Body of pancreas (tissue), 4 donors: ENCODE results near the gene ANKRD13B. TPM values are rescaled to one million over a fixed set of nuclear protein-coding genes. Genes with fewer than 3 reads are reported as not detected.
A peak's percentile ranks its signal among the peaks of the same experiment; 100 is the strongest.

Experiments used
- ATAC-seq: fragments of 150-250 bp; one replicate; pipeline ENCODE4 v1.9.1; 2016
- DNase-seq, 4 donors: peaks; one replicate each; pipeline ENCODE4 v3.0.0-alpha.2; 2019
- H3K27ac ChIP-seq, 4 donors: fragments of 200-600 bp; sonication (generic); 1 replicate in 3 of 4; 2 replicates in 1 of 4; pipeline versions ENCODE4 v1.5.1 to v1.6.1; 2016 to 2019; ENCODE audit warnings: mild to moderate bottlenecking in 1 of 4, mixed read lengths in 1 of 4, moderate library complexity in 1 of 4
- H3K27me3 ChIP-seq, 2 donors: fragments of 200-600 bp; sonication (generic); one replicate each; pipeline ENCODE4 v1.6.0; 2016; ENCODE audit warnings: mild to moderate bottlenecking in 1 of 2
- H3K36me3 ChIP-seq, 2 donors: fragments of 200-600 bp; sonication (generic); replicated peaks in 1 of 2; 2 replicates each; pipeline ENCODE4 v1.5.1; 2016; ENCODE audit warnings: low read depth in 2 of 2; ENCODE audit not compliant: insufficient read depth in 1 of 2
- H3K4me1 ChIP-seq: fragments of 200-600 bp; sonication (generic); one replicate; pipeline ENCODE4 v1.6.0; 2016
- H3K4me3 ChIP-seq, 2 donors: fragments of 200-600 bp; sonication (generic); 1 replicate in 1 of 2; 2 replicates in 1 of 2; pipeline ENCODE4 v1.5.1; 2016 to 2019
- H3K9me3 ChIP-seq, 3 donors: fragments of 200-600 bp; sonication (generic); 1 replicate in 2 of 3; 2 replicates in 1 of 3; pipeline ENCODE4 v1.5.1; 2016
- CTCF ChIP-seq, 7 experiments: fragments of 450-650 bp in 4 of 7; fragments of 200-600 bp in 3 of 7; sonication (generic) in 3 of 7; IDR thresholded peaks; one replicate each; pipeline ENCODE4 v1.5.1; 2016 to 2019; ENCODE audit warnings: antibody characterized with exemption in 7 of 7
- POLR2A ChIP-seq, 3 donors: fragments of 450-650 bp; IDR thresholded peaks; one replicate each; pipeline ENCODE4 v1.6.1; 2016; ENCODE audit warnings: antibody characterized with exemption in 3 of 3, mild to moderate bottlenecking in 2 of 3
- whole genome bisulfite sequencing, 2 donors: methylation state at CpG; one replicate each; pipeline ENCODE4 v1.1.5; 2017; 5-methylcytosine and 5-hydroxymethylcytosine counted together
- intact Hi-C: fragments of 100-400 bp; cut with DNase I; formaldehyde crosslinking; loops from one replicate; pipeline ENCODE4 v1.15.1; 2023
- total RNA-seq, 2 donors: library from RNA; depleted of rRNA; stranded (reverse); fragments of >200 nt; gene quantifications; one replicate each; pipeline ENCODE4 v1.1.0, GENCODE V29; 2016

Gene ANKRD13B
- total RNA-seq, 2 donors from 2014 or later = 4.3 to 8.0 TPM

DNA sequence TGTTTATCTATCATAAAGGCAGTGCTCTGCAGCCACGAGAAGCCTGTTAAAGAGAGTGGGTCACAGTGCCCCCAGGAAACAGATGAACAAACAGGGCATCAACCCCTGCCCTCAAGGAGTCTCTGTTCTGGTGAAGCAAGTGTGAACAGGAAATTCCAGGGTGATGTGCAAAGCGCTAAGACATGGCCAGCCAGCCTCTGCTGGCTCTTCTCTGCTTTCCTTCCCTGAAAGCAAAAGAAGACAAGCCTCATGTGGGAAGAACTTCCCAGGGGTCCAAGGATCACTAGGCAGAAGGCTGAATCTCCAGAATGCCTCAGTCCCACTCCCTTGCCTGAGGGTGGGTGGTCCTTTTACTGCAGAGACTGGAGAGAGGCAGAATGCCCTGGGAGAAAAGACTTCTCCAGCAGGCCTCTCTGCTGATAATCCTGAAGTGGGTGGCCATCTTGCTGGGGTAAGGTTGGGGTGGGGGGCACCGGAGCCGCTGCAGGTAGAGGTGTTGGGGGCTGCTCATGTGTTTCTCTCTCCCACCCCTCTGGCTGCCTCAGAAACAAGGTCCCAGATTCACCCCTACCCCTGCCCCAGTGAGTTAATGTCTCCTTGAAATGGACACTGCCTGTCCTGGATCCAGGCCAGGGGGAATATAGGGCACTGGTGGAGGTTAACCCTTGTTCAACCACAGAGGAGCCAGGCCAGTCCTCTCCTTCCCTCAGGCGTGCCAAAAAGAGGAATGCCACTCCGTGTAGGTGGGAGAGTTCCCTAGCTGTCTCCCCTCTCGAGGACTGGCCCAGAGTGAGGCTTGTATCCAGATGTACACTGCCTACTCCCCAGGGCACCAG lies 2.4 kb downstream of the ANKRD13B start:
- DNase-seq (peak in 1 of 4 donors; percentile 10), ATAC-seq (no peak)
- no peaks in the 10 kb centered on the region for H3K36me3 ChIP-seq
- H3K27ac ChIP-seq = no peak overlapping the region
- H3K9me3 ChIP-seq = no peaks in the 10 kb centered on the region
- 80 to 85% methylated on average over 3 to 7 of the region's 7 CpGs for WGBS, 2 donors
- no peak overlapping the region for H3K4me3 ChIP-seq
- TF ChIP-seq POLR2A (IDR thresholded peaks at IDR 0.05) (no peak), CTCF (IDR thresholded peaks at IDR 0.05) (no peak)
- peaks cover 36% of the 10 kb centered on the region for H3K4me1 ChIP-seq
- no peaks in the 10 kb centered on the region for H3K27me3 ChIP-seq
- intact Hi-C loops = no loop called here

GRCh38 chr17:29595943-29596774 lies 3.2 kb downstream of the ANKRD13B start:
- Histone ChIP-seq H3K4me1 (peaks cover 28% of the 10 kb centered on the region), H3K9me3 (no peaks in the 10 kb centered on the region), H3K27ac (no peak overlapping the region), H3K36me3 (no peaks in the 10 kb centered on the region), H3K4me3 (no peak overlapping the region), H3K27me3 (no peaks in the 10 kb centered on the region)
- DNase-seq (peak in 1 of 4 donors; percentile 9), ATAC-seq (no peak)
- TF ChIP-seq POLR2A (IDR thresholded peaks at IDR 0.05) (no peak), CTCF (IDR thresholded peaks at IDR 0.05) (no peak)
- WGBS, 2 donors = 70 to 89% methylated on average over 3 to 12 of the region's 12 CpGs
- intact Hi-C loops = no loop called here

DNA sequence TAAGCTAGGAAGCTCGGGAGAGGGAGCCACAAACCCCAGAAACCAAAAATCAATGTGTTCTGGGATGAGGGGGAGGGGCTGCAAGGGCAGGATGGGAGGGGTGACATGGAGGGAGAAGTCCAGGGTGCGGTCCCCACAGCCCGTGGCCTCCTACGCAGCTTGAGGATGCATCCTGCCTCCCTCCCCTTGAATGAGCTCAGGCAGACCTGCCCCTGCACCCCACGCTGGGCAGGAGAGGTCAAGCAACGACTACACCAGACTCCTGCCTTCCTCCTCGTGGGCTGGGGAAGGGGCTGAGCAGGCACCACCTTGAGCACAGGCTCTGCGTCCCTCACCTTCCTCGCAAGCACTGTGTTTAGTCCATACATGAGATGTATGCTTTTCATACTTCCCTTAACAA lies 3.9 kb downstream of the ANKRD13B start:
- Histone ChIP-seq H3K4me3 (no peak overlapping the region), H3K36me3 (no peaks in the 10 kb centered on the region), H3K27me3 (no peaks in the 10 kb centered on the region), H3K9me3 (no peaks in the 10 kb centered on the region), H3K4me1 (peaks cover 21% of the 10 kb centered on the region), H3K27ac (no peak overlapping the region)
- intact Hi-C loops = no loop called here
- ATAC-seq (no peak), DNase-seq (no peak)
- TF ChIP-seq POLR2A (IDR thresholded peaks at IDR 0.05) = no peak
- TF ChIP-seq CTCF (IDR thresholded peaks at IDR 0.05) = no peak
- 74 to 92% methylated on average over 2 to 9 of the region's 9 CpGs for WGBS, 2 donors

GRCh38 chr17:29597361-29598172 lies 4.6 kb downstream of the ANKRD13B start:
- Histone ChIP-seq H3K4me3 (no peak overlapping the region), H3K27ac (no peak overlapping the region), H3K9me3 (no peaks in the 10 kb centered on the region), H3K27me3 (no peaks in the 10 kb centered on the region), H3K36me3 (no peaks in the 10 kb centered on the region), H3K4me1 (peaks cover 14% of the 10 kb centered on the region)
- no peak for TF ChIP-seq CTCF (IDR thresholded peaks at IDR 0.05)
- TF ChIP-seq POLR2A (IDR thresholded peaks at IDR 0.05) = no peak
- intact Hi-C loops = no loop called here
- 77 to 85% methylated on average over 5 to 13 of the region's 13 CpGs for WGBS, 2 donors
- ATAC-seq (no peak), DNase-seq (no peak)
